Stimulated activated CD8-positive, alpha-beta memory T cell treated with anti-CD3 and anti-CD28 coated beads, Interleukin-15, amount 100 ng/mL, for 4 hours (primary cell): ENCODE measurements around the gene SAFB.
"Not testable (repeated sequence)": the region's sequence is repeated elsewhere in the genome, so short reads cannot be mapped to it uniquely, and the experiment has no call there.

Source experiments
- DNase-seq, 2 donors: peaks; one replicate each; pipeline ENCODE4 v3.0.0-alpha.2; 2020; ENCODE audit warnings: low read depth in 2 of 2

SAFB gene

DNA sequence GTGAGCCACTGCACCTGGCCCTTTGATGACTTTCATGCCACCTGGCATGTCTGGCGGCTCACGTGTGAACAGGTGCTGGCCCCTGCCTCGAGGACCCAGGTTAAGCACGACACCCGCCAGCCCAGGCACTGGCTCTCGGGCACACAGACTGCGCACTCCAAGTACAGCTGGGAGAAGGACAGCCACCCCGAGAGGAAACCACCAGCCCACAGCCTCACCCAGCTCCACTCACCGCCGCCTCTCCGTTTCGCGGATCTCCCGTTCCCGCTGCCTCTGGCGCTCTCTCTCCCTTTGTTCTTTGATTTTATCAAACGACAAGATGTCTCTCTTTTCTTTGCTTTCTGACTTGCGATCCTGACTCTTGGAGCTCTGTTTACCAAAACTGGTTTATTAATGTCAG is 27.8 kb upstream of the SAFB start:
- DNase-seq: no peak

DNA sequence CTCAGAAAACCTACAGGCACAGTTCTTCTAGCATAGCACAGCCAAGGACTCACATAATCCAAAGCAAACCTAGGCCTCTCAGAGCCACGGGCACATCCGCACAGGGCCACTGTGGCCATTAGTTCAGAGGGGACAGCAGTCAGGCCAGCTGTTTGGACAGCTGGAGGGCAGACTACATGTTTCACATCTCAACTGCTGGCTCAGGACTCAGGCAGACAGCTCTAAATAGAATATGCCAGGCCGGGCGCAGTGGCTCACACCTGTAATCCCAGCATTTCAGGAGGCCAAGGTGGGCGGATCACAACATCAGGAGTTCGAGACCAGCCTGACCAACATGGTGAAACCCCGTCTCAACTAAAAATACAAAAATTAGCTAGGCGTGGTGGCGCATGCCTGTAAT is 27.1 kb upstream of the SAFB start:
- no peak for DNase-seq

GRCh38 chr19:5600797-5601196 is 22.1 kb upstream of the SAFB start:
- DNase-seq: no peak

GRCh38 chr19:5603626-5604025 is 19.3 kb upstream of the SAFB start:
- DNase-seq: no peak

- DNase-seq: no peak
These were observed 17.5 kb upstream of the SAFB start for GRCh38 chr19:5605362-5605761.

- DNase-seq: no peak
These were observed 15.3 kb upstream of the SAFB start for GRCh38 chr19:5607318-5608275.

DNA sequence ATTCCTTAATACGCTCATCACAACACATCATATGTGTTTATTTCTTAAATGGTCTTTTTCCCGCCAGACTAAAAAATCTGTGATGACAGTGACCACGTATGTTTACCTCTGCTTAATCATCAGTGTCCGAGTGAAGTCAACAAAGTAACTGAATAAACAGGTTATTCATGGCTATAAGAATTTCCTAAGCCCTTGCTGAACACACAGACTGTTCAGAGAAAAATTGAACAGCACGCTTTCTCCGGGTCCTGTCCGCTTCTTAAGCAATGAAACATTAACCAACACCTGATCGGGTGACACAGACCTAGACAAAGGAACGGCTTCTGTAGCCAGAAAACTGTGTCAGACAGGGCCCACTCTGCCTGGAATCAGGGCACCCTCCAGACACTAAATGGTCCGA is 14.6 kb upstream of the SAFB start:
- DNase-seq: no peak

GRCh38 chr19:5608766-5609165 is 14.1 kb upstream of the SAFB start:
- not testable (repeated sequence) for DNase-seq

DNA sequence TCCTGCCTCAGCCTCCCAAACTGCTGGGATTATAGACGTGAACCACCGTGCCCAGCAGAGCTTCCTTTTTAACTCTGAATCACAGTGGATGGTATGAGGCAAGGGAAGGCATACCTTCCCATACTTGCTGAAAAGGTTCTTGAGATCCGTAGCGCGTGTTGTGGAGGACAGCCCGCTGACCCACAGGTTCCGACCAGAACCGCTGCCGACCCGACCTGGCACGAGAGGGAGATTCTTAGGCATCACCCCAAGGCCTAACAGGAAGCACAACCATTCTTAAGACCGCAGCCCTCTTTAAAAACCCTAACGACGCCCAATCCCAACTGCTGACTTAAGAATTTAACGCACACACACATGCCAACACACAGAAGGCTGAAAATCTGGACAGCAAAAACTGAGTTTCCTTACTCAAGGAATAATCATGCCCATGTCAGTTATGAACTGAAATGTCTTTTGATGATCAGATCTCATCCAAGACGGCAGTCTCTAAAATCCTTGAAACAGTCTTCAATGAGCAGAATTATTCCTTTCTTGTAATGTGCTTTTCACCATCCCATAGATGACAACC is 12.9 kb upstream of the SAFB start:
- no peak for DNase-seq

GRCh38 chr19:5612891-5613865 is 9.7 kb upstream of the SAFB start:
- DNase-seq: no peak

DNA sequence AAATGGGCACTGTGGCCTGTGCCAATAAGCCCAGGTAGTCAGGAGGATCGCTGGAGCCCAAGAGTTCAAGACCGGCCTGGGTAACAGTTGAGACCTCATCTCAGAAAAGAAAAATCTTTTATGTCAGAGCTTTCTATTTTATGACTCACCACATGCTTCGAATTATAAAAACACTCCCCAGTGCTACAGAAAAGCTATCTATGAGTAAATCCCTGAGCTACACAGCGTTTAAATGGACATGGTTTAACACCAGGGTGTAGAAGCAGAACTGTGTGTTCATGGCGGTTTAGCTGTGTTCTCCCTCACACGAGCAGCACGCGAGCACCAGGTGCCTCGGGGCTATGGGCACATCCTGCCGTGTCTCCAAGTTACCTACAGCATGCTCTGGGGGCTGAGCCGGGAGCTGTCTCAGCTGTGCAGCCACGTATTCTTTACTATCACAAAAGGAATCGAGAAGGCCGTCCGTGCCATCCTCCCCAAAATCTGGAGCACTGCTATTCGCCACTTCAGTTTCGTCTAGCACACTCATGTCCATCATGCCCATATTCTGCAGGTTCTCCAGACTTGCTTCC is 7.0 kb upstream of the SAFB start:
- DNase-seq: no peak

- DNase-seq: no peak
These were observed 5.8 kb upstream of the SAFB start for GRCh38 chr19:5617080-5617479.

GRCh38 chr19:5618591-5618990 is 4.3 kb upstream of the SAFB start:
- no peak for DNase-seq

GRCh38 chr19:5619946-5620345 is 2.9 kb upstream of the SAFB start:
- DNase-seq: no peak

DNA sequence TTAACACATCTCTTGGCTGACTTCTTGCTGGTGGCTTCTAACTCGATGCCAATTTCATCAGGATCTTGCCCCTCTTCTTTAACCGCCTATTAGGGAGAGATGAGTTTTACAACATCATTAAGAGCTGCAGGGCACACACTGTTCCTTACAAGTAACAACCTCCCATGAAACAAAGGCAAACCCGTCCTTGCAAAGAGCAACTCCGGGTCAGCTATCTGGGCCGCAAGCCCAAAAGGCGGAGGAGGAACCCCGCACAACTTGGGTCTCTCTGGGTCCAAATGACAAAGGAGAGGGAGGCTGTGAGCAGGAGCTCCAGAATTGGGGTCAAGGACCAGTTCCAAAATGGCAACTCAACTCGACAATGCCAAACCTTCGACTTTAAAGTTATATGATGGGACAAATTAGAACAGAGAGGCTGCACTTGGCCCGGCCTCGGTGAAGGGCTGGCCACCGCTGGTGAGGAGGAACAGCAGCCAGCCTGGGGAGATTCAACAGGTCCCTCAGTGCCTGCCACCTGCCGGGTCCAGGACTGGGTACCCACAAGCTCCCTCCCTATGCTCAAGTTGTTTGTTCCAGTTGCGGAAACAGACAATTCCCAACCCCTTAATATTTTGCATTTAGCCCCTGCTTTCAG is 1.5 kb upstream of the SAFB start:
- DNase-seq: no peak

DNA sequence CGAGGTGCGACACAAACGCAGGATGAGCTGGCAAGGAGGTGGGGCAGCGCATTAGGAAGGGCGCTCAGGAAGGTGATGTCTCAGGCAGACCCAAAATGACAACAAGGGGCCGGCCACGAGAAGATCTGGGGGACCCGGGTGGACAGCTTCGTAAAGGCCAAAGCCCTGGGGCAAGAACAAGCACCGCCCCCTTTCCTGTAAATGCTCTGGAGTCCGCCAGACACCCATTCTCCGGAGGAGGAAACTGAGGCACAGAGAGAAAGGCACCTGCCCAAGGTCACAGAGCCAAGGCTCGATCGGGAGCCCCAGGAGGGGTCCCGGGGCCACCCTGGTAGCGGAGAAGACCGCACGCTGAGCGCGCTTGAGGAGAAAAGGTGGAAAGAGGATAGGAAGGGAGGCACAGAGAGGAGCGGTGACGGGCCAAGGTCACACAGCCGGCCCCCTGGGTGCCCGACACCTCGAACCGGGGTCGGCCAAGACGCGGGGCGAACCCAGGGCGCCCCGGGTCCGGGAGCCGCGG is 878 bp upstream of the SAFB start:
- peak in 1 of 2 donors; percentile 15 for DNase-seq

- no peak for DNase-seq
These were observed 624 bp downstream of the SAFB start for GRCh38 chr19:5623397-5624017.

DNA sequence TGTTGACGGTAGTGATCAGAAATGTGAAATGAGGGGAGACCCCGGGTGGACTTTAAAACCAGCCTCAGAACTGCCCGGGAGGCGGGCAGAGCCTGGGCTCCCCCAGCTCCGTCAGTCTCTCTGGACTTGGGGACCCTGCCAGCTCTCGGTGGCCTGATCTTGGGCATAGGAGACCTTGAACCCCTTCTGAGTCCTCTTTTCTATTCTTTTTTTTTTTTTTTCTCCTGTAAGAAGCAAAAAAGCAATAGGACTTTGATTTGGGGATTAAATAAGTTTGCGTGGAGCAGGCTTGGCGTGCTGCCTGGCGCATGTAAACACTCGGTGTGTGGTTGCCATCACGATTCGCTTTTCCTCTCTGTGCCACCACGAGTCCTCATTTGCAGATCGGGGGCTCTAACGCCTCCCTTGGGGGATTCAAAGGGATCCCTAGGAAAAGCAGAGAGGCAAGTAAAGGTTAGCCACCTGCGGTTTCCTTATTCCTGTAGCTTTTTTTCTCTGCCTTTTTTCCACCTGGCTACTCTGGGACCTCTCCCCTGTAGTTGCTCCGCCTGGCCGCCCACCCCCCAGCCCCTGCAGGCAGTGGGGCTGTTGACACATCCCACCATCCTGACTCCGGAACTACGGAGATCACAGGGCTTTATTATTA is 1.3 kb downstream of the SAFB start:
- no peak for DNase-seq

DNA sequence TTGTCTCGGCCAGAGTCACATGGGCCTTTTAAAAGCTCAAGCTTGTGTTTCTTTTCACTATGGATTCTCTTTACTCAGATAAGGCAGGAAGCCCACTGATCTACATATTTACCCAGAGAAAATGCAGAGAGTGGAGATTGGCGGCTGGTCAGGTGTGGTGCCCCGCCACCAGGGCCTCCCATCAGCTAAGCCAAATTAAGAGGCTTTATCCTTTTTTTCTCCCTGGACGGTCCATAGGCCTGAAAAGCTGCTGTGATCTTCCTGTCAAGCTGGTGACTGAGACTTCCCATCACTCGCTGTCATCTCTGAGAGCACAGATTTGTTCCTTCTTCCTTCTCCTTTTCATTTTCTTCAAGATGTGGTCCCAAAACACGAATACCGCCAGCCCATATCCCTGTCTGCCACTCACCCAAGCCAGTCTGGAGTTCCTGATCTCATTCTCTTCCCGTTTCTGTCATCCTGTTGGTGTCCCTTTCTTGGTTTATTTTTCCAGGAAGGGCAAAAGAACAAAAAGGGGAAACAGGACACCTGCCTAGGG is 1.9 kb downstream of the SAFB start:
- no peak for DNase-seq

DNA sequence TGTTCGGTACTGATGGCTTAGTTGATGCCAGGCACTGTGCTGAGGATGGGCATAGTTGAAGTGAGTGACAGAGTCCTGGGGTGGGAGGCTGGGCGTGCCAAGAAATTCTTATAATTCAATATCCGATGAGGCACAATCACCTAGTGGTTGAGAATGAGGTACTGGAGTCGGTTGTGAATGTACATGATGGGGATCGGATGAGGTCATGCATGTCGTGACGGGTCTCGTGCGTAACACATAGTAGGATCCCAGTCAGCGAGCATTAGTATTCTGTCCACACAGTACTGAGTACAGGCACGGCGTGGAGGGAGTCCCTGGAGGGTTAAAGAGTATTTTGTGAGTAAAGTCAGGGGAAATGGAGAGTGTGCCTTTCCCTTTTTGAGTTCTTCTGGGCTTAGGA is 2.8 kb downstream of the SAFB start:
- no peak for DNase-seq
